Subcutaneous abdominal adipose tissue (tissue), 5 donors: Measurements from ENCODE around the gene CCDC170.
A peak's percentile ranks its signal among the peaks of the same experiment; 100 is the strongest.

Experiments used
- H3K27ac ChIP-seq: one replicate; pipeline ENCODE4 v1.7.0; 2013; ENCODE audit warnings: low read depth, mild to moderate bottlenecking, inconsistent platforms, low read length, moderate library complexity
- H3K27me3 ChIP-seq, 5 donors: one replicate each; pipeline ENCODE4 v1.7.0; 2013; ENCODE audit warnings: low read length in 5 of 5, inconsistent platforms in 1 of 5; ENCODE audit not compliant: control insufficient read depth in 5 of 5, insufficient read depth in 4 of 5
- H3K36me3 ChIP-seq, 5 donors: one replicate each; pipeline ENCODE4 v1.7.0; 2013; ENCODE audit warnings: low read length in 5 of 5; ENCODE audit not compliant: control insufficient read depth in 5 of 5, insufficient read depth in 5 of 5
- H3K4me1 ChIP-seq, 5 donors: one replicate each; pipeline ENCODE4 v1.7.0; 2013; ENCODE audit warnings: low read length in 5 of 5, mild to moderate bottlenecking in 3 of 5, moderate library complexity in 1 of 5; ENCODE audit not compliant: control insufficient read depth in 5 of 5, insufficient read depth in 5 of 5
- H3K4me3 ChIP-seq, 5 donors: one replicate each; pipeline ENCODE4 v1.7.0; 2013; ENCODE audit warnings: low read length in 5 of 5, low read depth in 1 of 5
- H3K9ac ChIP-seq, 5 donors: one replicate each; pipeline ENCODE4 v1.7.0; 2013; ENCODE audit warnings: low read length in 5 of 5, mild to moderate bottlenecking in 4 of 5, moderate library complexity in 3 of 5
- H3K9me3 ChIP-seq, 5 donors: one replicate each; pipeline ENCODE4 v1.7.0; 2013; ENCODE audit warnings: low read length in 5 of 5; ENCODE audit not compliant: control insufficient read depth in 5 of 5
- donor health status: healthy.
- donor health status: healthy.
- donor health status: healthy.
- donor health status: healthy.
- donor health status: healthy.

CCDC170 gene

DNA sequence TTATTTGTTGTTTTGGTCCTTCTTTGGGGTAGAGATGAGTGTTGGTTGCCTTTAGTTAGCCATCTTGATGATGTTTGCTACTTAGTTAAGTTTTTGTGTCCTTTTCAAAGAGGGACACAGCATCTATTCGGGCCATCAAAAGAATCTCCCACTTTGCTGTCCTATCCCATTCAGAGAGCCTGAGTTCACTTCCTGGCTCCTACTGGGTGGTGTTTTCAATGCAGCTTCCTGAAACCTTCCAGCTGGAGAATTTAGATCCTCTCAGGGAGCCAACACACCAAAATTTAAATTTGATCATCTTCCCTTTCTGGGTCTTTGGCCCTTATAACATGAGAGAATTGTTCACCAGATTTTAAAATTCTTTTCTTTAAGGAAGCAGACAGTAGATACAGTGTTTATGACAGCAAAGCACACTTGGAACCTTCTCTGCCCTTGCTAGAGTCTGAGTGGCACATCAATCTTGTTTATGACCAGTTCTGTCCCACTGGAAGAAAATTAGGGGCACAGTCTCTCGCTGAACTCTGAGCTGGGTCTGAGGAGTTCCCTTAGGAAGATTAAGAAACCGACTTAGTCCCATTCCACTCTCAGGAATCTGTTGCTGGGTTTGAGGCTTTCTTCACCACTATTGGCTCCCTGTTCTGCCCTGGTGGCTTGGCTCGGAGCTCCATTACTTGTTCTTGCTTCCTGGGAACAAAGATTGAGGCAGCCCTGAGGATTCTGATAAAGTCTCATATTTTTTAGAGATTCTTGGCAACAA is 115.5 kb downstream of the CCDC170 start:
- Histone ChIP-seq H3K27me3 (no peaks in the 10 kb centered on the region), H3K27ac (peak overlapping the region; percentile 93), H3K4me3 (no peak overlapping the region), H3K9me3 (peaks cover 0 to 9% (median 0%) of the 10 kb centered on the region in 5 donors), H3K9ac (peak overlapping the region in 2 of 5 donors; percentile 54 to 66), H3K36me3 (no peaks in the 10 kb centered on the region), H3K4me1 (peaks cover 9 to 28% (median 24%) of the 10 kb centered on the region in 5 donors)

DNA sequence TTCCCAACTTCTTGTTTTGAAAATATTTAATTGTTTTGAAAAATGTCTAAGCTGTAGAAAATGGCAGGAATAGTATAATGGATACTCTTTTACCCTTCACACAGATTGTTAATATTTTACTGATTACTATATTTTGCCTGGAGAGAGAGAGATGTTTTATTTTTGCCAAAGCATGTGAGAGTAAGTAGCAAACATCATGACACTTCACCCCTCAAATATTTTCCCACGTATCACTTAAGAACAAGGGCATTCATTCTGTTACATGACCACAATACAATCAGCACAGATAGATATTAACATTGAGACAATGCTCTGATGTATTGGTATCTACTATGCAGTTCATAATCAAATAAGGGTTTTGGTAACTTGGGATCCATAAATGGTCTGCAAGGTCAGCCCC is 116.5 kb downstream of the CCDC170 start:
- peaks cover 9 to 28% (median 24%) of the 10 kb centered on the region in 5 donors for H3K4me1 ChIP-seq
- no peak overlapping the region for H3K4me3 ChIP-seq
- H3K36me3 ChIP-seq, result no peaks in the 10 kb centered on the region
- H3K9me3 ChIP-seq, result peaks cover 0 to 9% (median 0%) of the 10 kb centered on the region in 5 donors
- no peaks in the 10 kb centered on the region for H3K27me3 ChIP-seq
- H3K9ac ChIP-seq, result peak overlapping the region in 2 of 5 donors; percentile 48 to 66
- H3K27ac ChIP-seq, result peak overlapping the region; percentile 93

DNA sequence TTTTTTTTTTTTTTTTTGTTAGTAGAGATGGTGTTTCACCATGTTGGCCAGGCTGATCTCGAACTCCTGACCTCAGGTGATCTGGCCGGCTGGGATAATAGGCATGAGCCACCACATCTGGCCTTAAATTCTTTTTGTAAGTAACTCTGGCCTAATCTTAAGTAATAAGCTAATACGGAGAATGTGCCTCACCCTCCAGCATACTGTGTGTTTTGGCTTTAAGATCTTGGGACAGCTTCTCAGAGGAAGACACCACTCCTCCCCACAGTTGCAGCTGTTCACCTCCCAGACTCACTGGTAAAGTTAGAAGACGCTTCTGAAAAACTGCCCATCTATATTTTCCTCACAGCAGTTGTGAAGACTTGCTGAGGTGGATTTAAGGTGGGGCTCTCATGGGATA is 120.8 kb downstream of the CCDC170 start:
- no peak overlapping the region for H3K27ac ChIP-seq
- H3K9ac ChIP-seq, result no peak overlapping the region
- no peak overlapping the region for H3K4me3 ChIP-seq
- H3K36me3 ChIP-seq, result peaks cover 0 to 4% (median 0%) of the 10 kb centered on the region in 5 donors
- H3K9me3 ChIP-seq, result peaks cover 0 to 4% (median 0%) of the 10 kb centered on the region in 5 donors
- H3K4me1 ChIP-seq, result peaks cover 7 to 18% (median 14%) of the 10 kb centered on the region in 5 donors
- H3K27me3 ChIP-seq, result no peaks in the 10 kb centered on the region

DNA sequence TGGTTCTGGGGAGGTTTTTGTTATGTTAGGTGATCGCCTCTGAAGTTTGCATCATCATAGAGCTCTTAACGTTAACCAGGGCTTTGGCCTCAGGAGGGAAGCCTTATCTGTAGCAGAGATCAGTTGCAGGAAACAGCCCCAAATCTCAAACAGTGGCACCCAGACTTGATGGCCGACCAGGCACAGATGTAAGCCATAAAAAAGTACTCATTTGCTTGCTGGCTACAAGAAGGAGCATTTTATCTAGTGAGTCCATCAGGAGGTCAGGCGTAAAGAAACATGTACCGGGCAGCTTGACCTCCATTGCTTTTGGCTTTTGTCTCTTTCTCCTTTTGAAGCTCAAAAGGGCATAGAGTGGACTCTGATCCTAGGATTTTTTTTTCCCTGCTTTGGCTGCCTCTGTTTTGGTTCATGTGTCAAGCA is 122.3 kb downstream of the CCDC170 start:
- Histone ChIP-seq H3K9me3 (peaks cover 0 to 4% (median 0%) of the 10 kb centered on the region in 5 donors), H3K4me3 (no peak overlapping the region), H3K9ac (no peak overlapping the region), H3K4me1 (peaks cover 0 to 5% (median 4%) of the 10 kb centered on the region in 5 donors), H3K36me3 (peaks cover 0 to 4% (median 0%) of the 10 kb centered on the region in 5 donors), H3K27ac (no peak overlapping the region), H3K27me3 (no peaks in the 10 kb centered on the region)

DNA sequence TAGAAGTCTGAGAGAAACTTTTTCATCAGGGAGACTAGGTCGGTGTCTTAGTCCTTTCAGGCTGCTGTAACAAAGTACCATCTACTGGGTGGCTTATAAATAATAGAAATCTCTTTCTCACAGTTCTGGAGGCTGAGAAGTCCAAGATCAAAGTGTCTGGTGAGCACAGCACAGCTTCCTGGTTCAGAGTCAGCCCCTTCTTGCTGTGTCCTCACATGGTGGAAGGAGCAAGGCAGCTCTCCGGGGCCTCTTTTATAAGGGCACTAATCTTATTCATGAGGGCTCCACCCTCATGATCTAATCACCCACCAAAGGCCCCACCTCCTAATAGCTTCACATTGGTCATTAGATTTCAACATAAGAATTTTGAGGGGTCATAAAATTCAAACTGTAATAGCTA is 122.8 kb downstream of the CCDC170 start:
- no peak overlapping the region for H3K9ac ChIP-seq
- H3K27me3 ChIP-seq, result no peaks in the 10 kb centered on the region
- H3K4me3 ChIP-seq, result no peak overlapping the region
- peaks cover 0 to 4% (median 0%) of the 10 kb centered on the region in 5 donors for H3K36me3 ChIP-seq
- no peak overlapping the region for H3K27ac ChIP-seq
- H3K9me3 ChIP-seq, result peaks cover 0 to 4% (median 0%) of the 10 kb centered on the region in 5 donors
- peaks cover 0 to 5% (median 4%) of the 10 kb centered on the region in 5 donors for H3K4me1 ChIP-seq

DNA sequence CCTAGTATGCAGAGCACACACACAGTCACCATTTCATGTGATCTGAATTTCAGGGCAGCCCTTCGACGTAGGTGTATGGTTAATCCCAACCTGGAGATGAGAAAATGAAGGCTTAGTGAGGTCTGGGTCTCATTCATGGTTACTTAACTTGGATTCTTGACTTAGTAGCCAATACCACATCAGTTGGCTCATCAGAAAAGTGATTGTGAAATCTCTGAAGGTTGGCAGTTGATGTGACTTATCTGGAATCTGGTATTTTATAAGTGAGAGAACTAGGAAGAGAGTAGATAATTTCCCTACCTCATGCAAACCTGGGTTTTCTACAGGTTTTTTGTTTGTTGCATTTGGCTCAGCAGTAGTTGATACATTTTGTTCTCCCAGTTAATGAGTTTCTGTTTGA is 123.7 kb downstream of the CCDC170 start:
- no peak overlapping the region for H3K27ac ChIP-seq
- peaks cover 0 to 4% (median 0%) of the 10 kb centered on the region in 5 donors for H3K9me3 ChIP-seq
- H3K4me3 ChIP-seq, result no peak overlapping the region
- no peak overlapping the region for H3K9ac ChIP-seq
- peaks cover 0 to 5% (median 1%) of the 10 kb centered on the region in 5 donors for H3K4me1 ChIP-seq
- peaks cover 0 to 4% (median 0%) of the 10 kb centered on the region in 5 donors for H3K36me3 ChIP-seq
- no peaks in the 10 kb centered on the region for H3K27me3 ChIP-seq

DNA sequence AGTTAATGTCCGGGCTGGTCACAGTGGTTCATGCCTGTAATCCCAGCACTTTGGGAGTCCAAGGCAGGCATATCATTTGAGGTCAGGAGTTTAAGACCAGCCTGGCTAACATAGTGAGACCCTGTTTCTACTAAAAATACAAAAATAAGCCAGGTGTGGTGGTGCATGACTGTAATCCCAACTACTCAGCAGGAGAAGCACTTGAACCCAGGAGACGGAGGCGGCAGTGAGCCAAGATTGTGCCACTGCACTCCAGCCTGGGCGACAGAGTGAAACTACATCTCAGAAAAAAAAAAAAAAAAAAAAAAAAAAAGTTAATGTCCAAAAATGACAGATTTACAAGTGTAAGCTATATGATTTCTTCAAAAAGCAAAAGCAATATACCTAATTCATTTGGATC is 124.9 kb downstream of the CCDC170 start:
- Histone ChIP-seq H3K9me3 (peaks cover 0 to 4% (median 0%) of the 10 kb centered on the region in 5 donors), H3K27me3 (no peaks in the 10 kb centered on the region), H3K4me3 (no peak overlapping the region), H3K36me3 (peaks cover 0 to 4% (median 0%) of the 10 kb centered on the region in 5 donors), H3K27ac (no peak overlapping the region), H3K9ac (no peak overlapping the region), H3K4me1 (peaks cover 0 to 5% (median 0%) of the 10 kb centered on the region in 5 donors)

DNA sequence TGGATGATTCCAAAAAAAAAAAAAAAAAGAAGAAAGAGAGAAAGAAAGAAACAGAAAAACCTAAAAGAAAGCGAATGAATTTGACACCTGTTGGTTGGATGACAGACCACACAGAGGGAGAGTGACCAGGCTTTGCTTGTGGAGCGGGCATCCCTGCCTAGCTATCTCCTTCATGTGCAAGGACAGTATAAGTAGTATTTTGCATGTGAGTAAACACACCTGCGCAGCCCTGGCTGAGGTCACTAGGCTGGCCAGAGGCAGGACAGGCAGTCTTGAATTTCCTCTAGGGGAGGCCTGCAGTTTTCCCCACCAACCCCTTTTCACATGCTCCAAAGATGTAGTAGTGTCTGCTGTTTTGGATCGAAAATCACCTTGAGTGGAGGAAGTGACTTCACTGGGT is 126.4 kb downstream of the CCDC170 start:
- Histone ChIP-seq H3K4me1 (peaks cover 0 to 13% (median 5%) of the 10 kb centered on the region in 5 donors), H3K4me3 (no peak overlapping the region), H3K36me3 (peaks cover 0 to 4% (median 0%) of the 10 kb centered on the region in 5 donors), H3K9me3 (peaks cover 0 to 4% (median 0%) of the 10 kb centered on the region in 5 donors), H3K9ac (no peak overlapping the region), H3K27me3 (no peaks in the 10 kb centered on the region), H3K27ac (no peak overlapping the region)

DNA sequence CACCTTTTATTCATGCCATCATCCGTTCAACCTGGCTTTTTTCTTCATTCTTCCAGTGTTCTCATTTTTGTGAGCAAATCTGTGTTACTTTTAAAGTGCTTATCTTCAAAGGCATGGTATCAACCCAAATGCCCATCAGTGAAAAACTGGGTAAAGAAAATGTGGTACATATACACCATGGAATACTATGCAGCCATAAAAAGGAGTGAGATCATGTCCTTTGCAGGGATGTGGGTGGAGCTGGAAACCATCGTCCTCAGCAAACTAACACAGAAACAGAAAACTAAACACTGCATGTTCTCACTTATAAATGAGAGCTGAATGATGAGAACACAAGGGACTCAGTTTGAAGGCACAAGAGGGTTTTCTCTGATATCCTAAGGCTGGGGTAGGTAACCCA is 130.3 kb downstream of the CCDC170 start:
- Histone ChIP-seq H3K36me3 (no peaks in the 10 kb centered on the region), H3K4me1 (peaks cover 0 to 14% (median 8%) of the 10 kb centered on the region in 5 donors), H3K9ac (no peak overlapping the region), H3K27me3 (no peaks in the 10 kb centered on the region), H3K4me3 (no peak overlapping the region), H3K9me3 (no peaks in the 10 kb centered on the region), H3K27ac (no peak overlapping the region)

DNA sequence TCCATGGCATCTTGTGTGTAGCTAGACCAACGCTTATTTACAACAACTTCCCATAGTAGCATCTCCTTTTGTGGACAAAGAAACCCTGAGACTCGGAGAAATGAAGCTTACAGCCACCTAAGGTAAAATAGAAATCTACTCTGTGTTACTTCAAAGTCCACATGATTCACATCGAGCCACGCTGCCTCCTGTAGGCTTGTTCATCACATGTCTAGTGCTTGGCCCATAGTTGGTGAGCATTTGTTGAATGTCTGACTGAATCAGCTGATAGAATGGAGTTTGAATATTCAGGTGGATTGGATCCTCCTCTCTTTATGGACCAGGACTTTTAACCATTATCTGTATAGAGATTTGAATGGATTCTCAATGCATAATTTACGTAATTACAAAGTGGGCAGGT is 130.7 kb downstream of the CCDC170 start:
- Histone ChIP-seq H3K9me3 (no peaks in the 10 kb centered on the region), H3K36me3 (no peaks in the 10 kb centered on the region), H3K4me3 (no peak overlapping the region)

More for the DNA sequence above, 130.7 kb downstream of the CCDC170 start:
- Histone ChIP-seq H3K27ac (peak overlapping the region; percentile 70), H3K27me3 (no peaks in the 10 kb centered on the region), H3K4me1 (peaks cover 0 to 14% (median 8%) of the 10 kb centered on the region in 5 donors), H3K9ac (peak overlapping the region in 1 of 5 donors; percentile 44)
